Camera-type eye (tissue), 1 donor: ENCODE data around the gene DPP4. TPM values are rescaled to one million over a fixed set of nuclear protein-coding genes. Genes with fewer than 3 reads are reported as not detected.

Source experiments
- total RNA-seq: library from RNA; depleted of rRNA; stranded (reverse); fragments of >200 nt; gene quantifications from one replicate; pipeline ENCODE4 v1.2.3, GENCODE V29; 2014

DPP4 gene
- 12.3 TPM for total RNA-seq

GRCh38 chr2:162073888-162074631 lies at the start of gene DPP4:
TSS of gene DPP4 (minus strand) at chr2:162074215. CDS start at chr2:162073981, 234 bp downstream.

Other genes with a start within 250 kb of the DPP4 start
- 0.99 TPM for gene GCG, start 78.0 kb upstream of the DPP4 start, total RNA-seq
- 82.5 TPM for gene FAP, start 169.2 kb upstream of the DPP4 start, total RNA-seq
- 7.0 TPM for gene IFIH1, start 244.5 kb upstream of the DPP4 start, total RNA-seq